GM06990 (cell line): Measurements from ENCODE around the gene FAH.

Source experiments
- DNase-seq: peaks from one replicate; pipeline ENCODE4 v3.0.0-alpha.2; 2011; ENCODE audit not compliant: insufficient read length; ENCODE audit errors: extremely low read depth
- H3K27me3 ChIP-seq: replicated peaks from 2 replicates; pipeline ENCODE4 v1.6.0; 2011; ENCODE audit warnings: low read length; ENCODE audit not compliant: control insufficient read depth, insufficient read depth
- H3K36me3 ChIP-seq: 2 replicates; pipeline ENCODE4 v1.5.1; 2011; ENCODE audit warnings: low read length; ENCODE audit not compliant: control insufficient read depth, insufficient read depth
- H3K4me3 ChIP-seq: replicated peaks from 2 replicates; pipeline ENCODE4 v1.5.1; 2011; ENCODE audit warnings: low read depth, mild to moderate bottlenecking, control low read depth, low read length
- TF ChIP-seq, protein P1 (sequence below): IDR thresholded peaks from 2 replicates; pipeline ENCODE4 v1.5.1; 2011; ENCODE audit warnings: low read length, control low read depth, mild to moderate bottlenecking, inconsistent platforms; ENCODE audit not compliant: insufficient read depth, poor library complexity, severe bottlenecking

The FAH gene

DNA sequence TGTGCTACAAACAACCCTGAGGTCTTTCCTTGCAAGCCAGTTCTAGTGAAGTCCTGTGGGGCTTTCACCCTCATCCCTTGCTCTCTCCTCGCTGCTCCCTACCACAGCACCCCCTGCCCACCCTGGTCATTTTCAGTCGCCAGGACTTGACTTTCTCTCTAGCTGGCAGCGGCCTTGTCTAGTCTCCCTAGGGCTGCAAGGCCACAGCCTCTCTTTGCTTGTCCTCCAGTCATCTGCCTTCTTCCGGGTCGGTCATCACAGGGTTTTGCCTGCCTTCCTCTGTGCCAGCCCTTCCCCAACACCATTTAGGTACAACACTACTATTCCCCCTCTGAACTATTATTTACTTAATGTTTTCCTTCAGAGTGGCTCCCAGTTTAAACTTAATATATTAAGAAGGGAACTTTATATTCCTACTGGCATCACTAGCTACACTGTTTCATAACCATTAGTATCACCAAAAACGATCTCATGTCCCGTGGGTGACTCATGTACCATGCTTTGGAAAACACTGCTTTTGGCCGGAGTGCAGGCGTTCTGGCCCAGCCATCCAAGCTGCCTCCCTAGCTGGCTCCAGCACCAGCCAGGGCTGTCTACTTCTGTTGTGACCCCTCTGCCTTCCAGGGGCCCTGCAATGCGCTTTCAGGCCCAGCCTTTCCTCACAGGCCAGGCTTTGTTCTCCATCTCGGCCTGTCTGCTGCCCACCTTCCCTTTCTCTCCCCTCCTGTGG is 21.4 kb downstream of the FAH start:
- TF ChIP-seq, protein P1, sequence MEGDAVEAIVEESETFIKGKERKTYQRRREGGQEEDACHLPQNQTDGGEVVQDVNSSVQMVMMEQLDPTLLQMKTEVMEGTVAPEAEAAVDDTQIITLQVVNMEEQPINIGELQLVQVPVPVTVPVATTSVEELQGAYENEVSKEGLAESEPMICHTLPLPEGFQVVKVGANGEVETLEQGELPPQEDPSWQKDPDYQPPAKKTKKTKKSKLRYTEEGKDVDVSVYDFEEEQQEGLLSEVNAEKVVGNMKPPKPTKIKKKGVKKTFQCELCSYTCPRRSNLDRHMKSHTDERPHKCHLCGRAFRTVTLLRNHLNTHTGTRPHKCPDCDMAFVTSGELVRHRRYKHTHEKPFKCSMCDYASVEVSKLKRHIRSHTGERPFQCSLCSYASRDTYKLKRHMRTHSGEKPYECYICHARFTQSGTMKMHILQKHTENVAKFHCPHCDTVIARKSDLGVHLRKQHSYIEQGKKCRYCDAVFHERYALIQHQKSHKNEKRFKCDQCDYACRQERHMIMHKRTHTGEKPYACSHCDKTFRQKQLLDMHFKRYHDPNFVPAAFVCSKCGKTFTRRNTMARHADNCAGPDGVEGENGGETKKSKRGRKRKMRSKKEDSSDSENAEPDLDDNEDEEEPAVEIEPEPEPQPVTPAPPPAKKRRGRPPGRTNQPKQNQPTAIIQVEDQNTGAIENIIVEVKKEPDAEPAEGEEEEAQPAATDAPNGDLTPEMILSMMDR, result no peak
- Histone ChIP-seq H3K4me3 (no peak overlapping the region), H3K36me3 (peaks cover 12% of the 10 kb centered on the region), H3K27me3 (no peaks in the 10 kb centered on the region)
- no peak for DNase-seq

DNA sequence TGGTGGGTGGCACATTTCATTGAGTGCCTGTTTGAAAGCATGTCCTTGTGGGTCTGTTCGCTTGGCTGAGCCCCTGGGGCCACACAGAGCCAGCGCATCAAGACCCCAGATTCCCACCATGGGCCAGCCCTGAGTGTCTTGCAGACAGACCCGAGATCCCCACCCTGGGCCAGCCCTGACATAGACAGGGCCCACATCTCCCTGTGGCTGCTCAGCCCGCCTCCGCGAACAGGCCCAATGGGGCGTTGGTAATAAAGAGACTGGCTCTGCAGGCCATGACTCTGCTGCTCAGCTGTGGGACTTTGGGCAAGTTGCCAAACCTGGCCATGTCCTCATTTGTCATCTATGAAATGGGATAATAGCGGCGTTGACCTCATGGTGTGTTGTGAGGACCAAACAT is 22.6 kb downstream of the FAH start:
- Histone ChIP-seq H3K27me3 (no peaks in the 10 kb centered on the region), H3K4me3 (no peak overlapping the region), H3K36me3 (peaks cover 15% of the 10 kb centered on the region)
- DNase-seq, result no peak
- TF ChIP-seq, protein P1, result no peak

DNA sequence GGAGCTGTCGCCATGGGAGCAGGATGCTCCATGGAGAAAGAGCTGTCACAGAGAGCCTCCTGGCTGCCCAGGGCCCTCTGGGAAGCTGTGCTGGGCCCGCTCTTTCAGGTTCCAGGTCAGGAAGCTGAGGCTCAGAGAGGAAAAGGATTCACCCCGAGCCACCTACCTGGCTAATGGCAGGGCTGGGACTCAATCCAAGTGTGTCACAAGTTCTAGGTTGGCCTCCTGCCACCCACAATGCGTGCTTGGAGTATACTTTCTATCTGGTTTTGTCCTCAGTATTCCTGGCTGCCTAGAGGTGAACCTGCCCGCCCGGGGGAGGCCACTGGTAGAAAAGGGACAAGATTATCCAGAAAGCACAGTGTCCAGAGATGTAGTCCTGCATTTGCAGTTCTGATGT is 23.6 kb downstream of the FAH start:
- Histone ChIP-seq H3K4me3 (no peak overlapping the region), H3K36me3 (peaks cover 17% of the 10 kb centered on the region), H3K27me3 (no peaks in the 10 kb centered on the region)
- TF ChIP-seq, protein P1, result no peak
- DNase-seq, result no peak

- no peak overlapping the region for H3K4me3 ChIP-seq
- H3K27me3 ChIP-seq, result no peaks in the 10 kb centered on the region
- TF ChIP-seq, protein P1, result no peak
- H3K36me3 ChIP-seq, result peaks cover 17% of the 10 kb centered on the region
- DNase-seq, result no peak
Observed at GRCh38 chr15:80177156-80177555, 24.4 kb downstream of the FAH start.

DNA sequence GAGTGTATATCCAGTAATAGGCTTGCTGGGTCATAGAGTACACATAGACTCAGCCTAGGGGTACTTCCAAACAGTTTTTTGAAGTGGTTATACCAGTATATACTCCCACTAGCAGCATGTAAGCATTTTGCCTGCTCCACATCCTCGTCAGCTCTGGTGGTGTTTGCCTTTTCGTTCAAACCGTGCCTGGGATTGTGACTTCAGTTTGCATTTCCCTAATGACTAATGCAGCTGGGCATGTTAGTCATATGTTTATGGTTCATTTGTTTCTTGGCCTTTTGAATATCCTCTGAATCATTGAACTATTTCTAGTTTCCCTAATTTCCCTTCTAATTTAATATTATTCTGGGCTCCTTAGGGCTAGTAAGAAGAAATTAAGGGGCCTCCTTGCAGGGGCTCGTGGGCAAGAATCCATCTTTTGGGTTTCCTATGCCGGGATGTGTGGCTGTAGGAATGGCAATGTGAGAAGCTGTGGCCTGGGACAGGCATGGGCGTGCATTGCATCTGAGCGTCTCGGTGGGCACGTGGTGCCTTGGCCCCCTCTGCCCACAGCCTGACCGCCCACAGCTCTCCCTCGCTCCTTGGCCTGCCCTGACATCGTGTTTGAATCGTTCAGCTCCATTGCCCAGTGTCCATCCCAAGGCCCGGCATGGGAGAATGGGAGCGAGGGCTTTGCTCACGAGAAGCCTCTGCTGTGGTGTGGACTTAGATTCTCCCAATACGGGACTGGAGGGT is 26.4 kb downstream of the FAH start:
- Histone ChIP-seq H3K27me3 (no peaks in the 10 kb centered on the region), H3K36me3 (peaks cover 13% of the 10 kb centered on the region), H3K4me3 (no peak overlapping the region)
- no peak for DNase-seq
- TF ChIP-seq, protein P1, result no peak
